ENCODE measurements around the gene COL6A6. TPM values are rescaled to one million over a fixed set of nuclear protein-coding genes. Genes with fewer than 3 reads are reported as not detected.

COL6A6 gene
- total and polyA plus RNA-seq, 2 donors (not counting 1 experiment from before 2014, with no cell fraction given): not detected

- Histone ChIP-seq H3K4me1 (ENCODE audit: control insufficient read depth in 2 of 2, insufficient read depth in 2 of 2, low read length in 2 of 2) (no peaks in the 10 kb centered on the region), H3K9ac (ENCODE audit: low read length) (no peak overlapping the region), H3K27ac (ENCODE audit: low read length in 2 of 2) (no peak overlapping the region), H3K4me3 (ENCODE audit: control extremely low read depth in 1 of 5, extremely low read depth in 1 of 5, insufficient read depth in 1 of 5, low read depth in 2 of 5, low read length in 4 of 5) (no peak overlapping the region), H3K9me3 (ENCODE audit: control extremely low read depth in 1 of 3, control insufficient read depth in 2 of 3, insufficient read depth in 1 of 3, low read length in 2 of 3) (peaks cover 0 to 1% (median 0%) of the 10 kb centered on the region in 3 donors), H4K20me1 (ENCODE audit: control insufficient read depth, insufficient read depth, low read length, poor library complexity, severe bottlenecking) (no peaks in the 10 kb centered on the region), H3K27me3 (replicated peaks in 1 of 4; ENCODE audit: control extremely low read depth in 1 of 4, control insufficient read depth in 3 of 4, insufficient read depth in 4 of 4, low read length in 3 of 4) (no peaks in the 10 kb centered on the region), H3K36me3 (replicated peaks in 1 of 2; ENCODE audit: control extremely low read depth in 1 of 2, control insufficient read depth in 1 of 2, extremely low read depth in 1 of 2, insufficient read depth in 2 of 2, low read length in 1 of 2) (no peaks in the 10 kb centered on the region), H3K4me2 (replicated peaks; ENCODE audit: low read depth, low read length, poor library complexity, severe bottlenecking) (no peak overlapping the region), H3K79me2 (ENCODE audit: control insufficient read depth, insufficient read depth, low read length) (no peaks in the 10 kb centered on the region), H2AFZ (ENCODE audit: insufficient read depth, low read depth, low read length, poor library complexity, severe bottlenecking) (no peak overlapping the region)
- Mint-ChIP-seq H3K9me3 (ENCODE audit: insufficient read depth) (no peaks in the 10 kb centered on the region), H3K27me3 (peaks cover 11% of the 10 kb centered on the region), H3K4me1 (peaks cover 4% of the 10 kb centered on the region), H3K27ac (no peak overlapping the region), H3K4me3 (no peak overlapping the region)
- DNase-seq (no peak), ATAC-seq (ENCODE audit: low read depth) (no peak)
- ChIA-PET POLR2A (no interaction called here), CTCF (no interaction called here)
- intact Hi-C loops (cut with micrococcal nuclease): no loop called here
- TF ChIP-seq EZH2 (IDR thresholded peaks at IDR 0.05; ENCODE audit: borderline replicate concordance, insufficient read depth, low read depth, low read length, poor library complexity, severe bottlenecking): no peak
- TF ChIP-seq, protein P1, sequence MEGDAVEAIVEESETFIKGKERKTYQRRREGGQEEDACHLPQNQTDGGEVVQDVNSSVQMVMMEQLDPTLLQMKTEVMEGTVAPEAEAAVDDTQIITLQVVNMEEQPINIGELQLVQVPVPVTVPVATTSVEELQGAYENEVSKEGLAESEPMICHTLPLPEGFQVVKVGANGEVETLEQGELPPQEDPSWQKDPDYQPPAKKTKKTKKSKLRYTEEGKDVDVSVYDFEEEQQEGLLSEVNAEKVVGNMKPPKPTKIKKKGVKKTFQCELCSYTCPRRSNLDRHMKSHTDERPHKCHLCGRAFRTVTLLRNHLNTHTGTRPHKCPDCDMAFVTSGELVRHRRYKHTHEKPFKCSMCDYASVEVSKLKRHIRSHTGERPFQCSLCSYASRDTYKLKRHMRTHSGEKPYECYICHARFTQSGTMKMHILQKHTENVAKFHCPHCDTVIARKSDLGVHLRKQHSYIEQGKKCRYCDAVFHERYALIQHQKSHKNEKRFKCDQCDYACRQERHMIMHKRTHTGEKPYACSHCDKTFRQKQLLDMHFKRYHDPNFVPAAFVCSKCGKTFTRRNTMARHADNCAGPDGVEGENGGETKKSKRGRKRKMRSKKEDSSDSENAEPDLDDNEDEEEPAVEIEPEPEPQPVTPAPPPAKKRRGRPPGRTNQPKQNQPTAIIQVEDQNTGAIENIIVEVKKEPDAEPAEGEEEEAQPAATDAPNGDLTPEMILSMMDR (IDR thresholded peaks at IDR 0.05): no peak
- WGBS (ENCODE audit: insufficient coverage): 83% methylated on average over 2 of the region's 5 CpGs
Measured at GRCh38 chr3:130529486-130530215, 12.7 kb downstream of the COL6A6 start.

GRCh38 chr3:130533247-130533646, 16.3 kb downstream of the COL6A6 start:
- H3K27ac ChIP-seq (ENCODE audit: low read length in 2 of 2): no peak overlapping the region
- H3K27me3 Mint-ChIP-seq: peaks cover 9% of the 10 kb centered on the region
- no peak for DNase-seq

More at GRCh38 chr3:130533247-130533646, 16.3 kb downstream of the COL6A6 start:
- intact Hi-C loops (cut with micrococcal nuclease): no loop called here
- WGBS (ENCODE audit: insufficient coverage): 83% methylated on average over 1 of the region's 2 CpGs
- Histone ChIP-seq H3K9ac (ENCODE audit: low read length) (no peak overlapping the region), H3K4me2 (replicated peaks; ENCODE audit: low read depth, low read length, poor library complexity, severe bottlenecking) (no peak overlapping the region), H3K4me3 (ENCODE audit: control extremely low read depth in 1 of 5, extremely low read depth in 1 of 5, insufficient read depth in 1 of 5, low read depth in 2 of 5, low read length in 4 of 5) (no peak overlapping the region), H3K9me3 (ENCODE audit: control extremely low read depth in 1 of 3, control insufficient read depth in 2 of 3, insufficient read depth in 1 of 3, low read length in 2 of 3) (peaks cover 0 to 1% (median 0%) of the 10 kb centered on the region in 3 donors), H2AFZ (ENCODE audit: insufficient read depth, low read depth, low read length, poor library complexity, severe bottlenecking) (no peak overlapping the region), H3K4me1 (ENCODE audit: control insufficient read depth in 2 of 2, insufficient read depth in 2 of 2, low read length in 2 of 2) (no peaks in the 10 kb centered on the region), H3K36me3 (replicated peaks in 1 of 2; ENCODE audit: control extremely low read depth in 1 of 2, control insufficient read depth in 1 of 2, extremely low read depth in 1 of 2, insufficient read depth in 2 of 2, low read length in 1 of 2) (no peaks in the 10 kb centered on the region), H4K20me1 (ENCODE audit: control insufficient read depth, insufficient read depth, low read length, poor library complexity, severe bottlenecking) (no peaks in the 10 kb centered on the region), H3K27me3 (replicated peaks in 1 of 4; ENCODE audit: control extremely low read depth in 1 of 4, control insufficient read depth in 3 of 4, insufficient read depth in 4 of 4, low read length in 3 of 4) (no peaks in the 10 kb centered on the region), H3K79me2 (ENCODE audit: control insufficient read depth, insufficient read depth, low read length) (no peaks in the 10 kb centered on the region)
- Mint-ChIP-seq H3K4me3 (no peak overlapping the region), H3K27ac (no peak overlapping the region), H3K4me1 (peaks cover 4% of the 10 kb centered on the region), H3K9me3 (ENCODE audit: insufficient read depth) (no peaks in the 10 kb centered on the region)
- TF ChIP-seq, protein P1 (IDR thresholded peaks at IDR 0.05): no peak
- TF ChIP-seq EZH2 (IDR thresholded peaks at IDR 0.05; ENCODE audit: borderline replicate concordance, insufficient read depth, low read depth, low read length, poor library complexity, severe bottlenecking): no peak
- CTCF ChIA-PET: no interaction called here
- no peak for ATAC-seq (ENCODE audit: low read depth)
- POLR2A ChIA-PET: no interaction called here

All from B cell (primary cell).